Panc1 (cell line): Measurements from ENCODE around the gene F2R. TPM values are rescaled to one million over a fixed set of nuclear protein-coding genes. Genes with fewer than 3 reads are reported as not detected.

Experiments used
- ATAC-seq: fragments of 200-7000 bp; cut with Tn5 transposase; 2 replicates; pipeline ENCODE4 v1.9.1; 2020; ENCODE audit warnings: mild to moderate bottlenecking, moderate library complexity
- BruUV-seq: library from RNA; stranded (reverse); fragments of 400-500 nt; replicated peaks from 2 replicates; lab custom pipeline; 2021; lab: Mats Ljungman, UMichigan
- CTCF ChIA-PET: fragments of 300-600 bp; sonication (Branson Sonifier 250); formaldehyde crosslinking; loops from one replicate; lab custom pipeline; 2022; ENCODE audit warnings: antibody characterized with exemption; lab: Charles Lee
- POLR2A ChIA-PET: fragments of 300-600 bp; sonication (Branson Sonifier 250); formaldehyde crosslinking; loops from one replicate; lab custom pipeline; 2022; ENCODE audit warnings: antibody characterized with exemption; lab: Charles Lee
- DNase-seq: peaks from one replicate; pipeline ENCODE4 v3.0.0-alpha.2; 2010; ENCODE audit warnings: low read depth, low spot score
- H3K27ac ChIP-seq: 2 replicates; pipeline ENCODE4 v1.5.1; 2011; ENCODE audit warnings: mild to moderate bottlenecking, low read length, inconsistent platforms
- H3K27me3 ChIP-seq: fragments of 200-500 bp; sonication (Bioruptor generic); 2 replicates; pipeline ENCODE4 v1.6.0; 2014; ENCODE audit warnings: low read length, inconsistent platforms; ENCODE audit not compliant: control insufficient read depth, insufficient read depth
- H3K36me3 ChIP-seq: fragments of 200-500 bp; sonication (Bioruptor generic); 2 replicates; pipeline ENCODE4 v1.5.1; 2014; ENCODE audit warnings: inconsistent platforms, mild to moderate bottlenecking, low read length, moderate library complexity; ENCODE audit not compliant: control insufficient read depth, insufficient read depth
- H3K4me1 ChIP-seq: 2 replicates; pipeline ENCODE4 v1.5.1; 2011; ENCODE audit warnings: inconsistent platforms, mild to moderate bottlenecking, low read length, moderate library complexity; ENCODE audit not compliant: control insufficient read depth, insufficient read depth
- H3K4me3 ChIP-seq, 2 experiments: 2 replicates each; pipeline ENCODE4 v1.5.1; 2011 to 2012; ENCODE audit warnings: low read depth in 2 of 2, low read length in 2 of 2, mild to moderate bottlenecking in 2 of 2, inconsistent platforms in 1 of 2, moderate library complexity in 1 of 2
- H3K9me3 ChIP-seq: fragments of 200-500 bp; sonication (Bioruptor generic); 2 replicates; pipeline ENCODE4 v1.5.1; 2014; ENCODE audit warnings: low read depth, mild to moderate bottlenecking, inconsistent platforms, low read length, moderate library complexity; ENCODE audit not compliant: control insufficient read depth, insufficient read depth
- POLR2AphosphoS5 ChIP-seq: IDR thresholded peaks from 2 replicates; pipeline ENCODE4 v1.6.1; 2012; ENCODE audit warnings: mild to moderate bottlenecking, low read depth, low read length, moderate library complexity
- REST ChIP-seq, 2 experiments: IDR thresholded peaks; 2 replicates each; pipeline ENCODE4 v1.6.1; 2011 to 2012; ENCODE audit warnings: low read depth in 2 of 2, control low read depth in 1 of 2, low read length in 1 of 2, mild to moderate bottlenecking in 1 of 2, moderate library complexity in 1 of 2; ENCODE audit not compliant: insufficient read depth in 1 of 2
- SIN3A ChIP-seq: IDR thresholded peaks from 2 replicates; pipeline ENCODE4 v1.6.1; 2012; ENCODE audit warnings: low read depth, mild to moderate bottlenecking, low read length, moderate library complexity, borderline replicate concordance; ENCODE audit not compliant: insufficient read depth
- TCF7L2 ChIP-seq: IDR thresholded peaks from 2 replicates; pipeline ENCODE4 v1.6.1; 2011; ENCODE audit warnings: mild to moderate bottlenecking, low read depth, low read length, inconsistent platforms
- in situ Hi-C: cut with HindIII; loops from 2 replicates; pipeline ENCODE4 v1.10.0; 2016; ENCODE audit warnings: low sequenced_read_pairs, low pct_unique_long_range_greater_than_20kb
- intact Hi-C: fragments of 100-400 bp; cut with micrococcal nuclease; formaldehyde crosslinking; loops from one replicate; pipeline ENCODE4 v1.10.0; 2022; ENCODE audit not compliant: unreplicated experiment
- total RNA-seq: library from RNA; stranded (reverse); gene quantifications from one replicate; pipeline ENCODE4 v1.2.1, GENCODE V29; 2021; ENCODE audit not compliant: unreplicated experiment
- TF ChIP-seq, protein P1 (sequence below): fragments of 450-650 bp; IDR thresholded peaks from 2 replicates; pipeline ENCODE4 v1.5.1; 2017; ENCODE audit warnings: mild to moderate bottlenecking

The F2R gene
- total RNA-seq, 1 experiment from 2014 or later, result 26.0 TPM

DNA sequence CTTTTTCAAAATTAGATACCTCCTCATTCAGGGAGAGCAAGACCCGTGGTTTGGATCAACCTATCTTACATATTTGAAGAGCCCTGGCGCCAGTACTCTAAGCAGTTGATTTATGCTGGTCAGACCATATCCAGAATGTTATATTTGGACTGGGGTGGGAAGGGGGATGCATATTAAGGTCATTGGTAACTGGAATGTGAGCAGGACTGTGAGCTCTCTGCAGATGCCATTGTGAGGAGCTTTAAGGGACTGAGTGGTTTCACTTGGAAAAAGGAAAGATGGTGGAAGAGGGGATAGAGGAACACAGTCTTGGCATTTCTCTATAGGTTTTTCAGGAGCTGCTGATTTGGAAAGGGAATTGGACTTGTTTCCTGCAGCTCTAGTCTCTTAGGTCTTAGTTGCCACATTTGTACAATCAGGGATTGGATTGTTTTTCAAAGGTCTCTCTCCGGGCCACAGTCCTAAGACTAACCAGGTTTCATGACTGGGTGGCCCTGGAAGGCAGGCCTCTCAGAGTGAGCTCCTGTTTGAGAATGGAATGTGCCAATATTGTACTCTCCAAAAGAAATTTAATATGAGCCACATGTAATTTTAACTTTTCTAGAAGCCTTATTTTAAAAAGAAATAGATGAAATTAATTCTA lies 25.8 kb upstream of the F2R start:
- CTCF ChIA-PET, result no interaction called here

GRCh38 chr5:76690704-76691466 lies 25.0 kb upstream of the F2R start:
- ChIA-PET CTCF (no interaction called here), POLR2A (no interaction called here)
- intact Hi-C loops, result no loop called here

More for the DNA sequence above, 25.8 kb upstream of the F2R start:
- TF ChIP-seq SIN3A, result no peak
- TF ChIP-seq, protein P1, sequence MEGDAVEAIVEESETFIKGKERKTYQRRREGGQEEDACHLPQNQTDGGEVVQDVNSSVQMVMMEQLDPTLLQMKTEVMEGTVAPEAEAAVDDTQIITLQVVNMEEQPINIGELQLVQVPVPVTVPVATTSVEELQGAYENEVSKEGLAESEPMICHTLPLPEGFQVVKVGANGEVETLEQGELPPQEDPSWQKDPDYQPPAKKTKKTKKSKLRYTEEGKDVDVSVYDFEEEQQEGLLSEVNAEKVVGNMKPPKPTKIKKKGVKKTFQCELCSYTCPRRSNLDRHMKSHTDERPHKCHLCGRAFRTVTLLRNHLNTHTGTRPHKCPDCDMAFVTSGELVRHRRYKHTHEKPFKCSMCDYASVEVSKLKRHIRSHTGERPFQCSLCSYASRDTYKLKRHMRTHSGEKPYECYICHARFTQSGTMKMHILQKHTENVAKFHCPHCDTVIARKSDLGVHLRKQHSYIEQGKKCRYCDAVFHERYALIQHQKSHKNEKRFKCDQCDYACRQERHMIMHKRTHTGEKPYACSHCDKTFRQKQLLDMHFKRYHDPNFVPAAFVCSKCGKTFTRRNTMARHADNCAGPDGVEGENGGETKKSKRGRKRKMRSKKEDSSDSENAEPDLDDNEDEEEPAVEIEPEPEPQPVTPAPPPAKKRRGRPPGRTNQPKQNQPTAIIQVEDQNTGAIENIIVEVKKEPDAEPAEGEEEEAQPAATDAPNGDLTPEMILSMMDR, result no peak
- TF ChIP-seq POLR2AphosphoS5, result no peak
- TF ChIP-seq TCF7L2, result no peak
- TF ChIP-seq REST (IDR thresholded peaks at IDR 0.05; ENCODE audit: insufficient read depth in 1 of 2, low read depth in 2 of 2, low read length in 1 of 2), result no peak
- Histone ChIP-seq H3K27ac (no peak overlapping the region), H3K36me3 (no peaks in the 10 kb centered on the region), H3K4me1 (peaks cover 5% of the 10 kb centered on the region; the same call in 1 of the 2 replicates), H3K4me3 (no peak overlapping the region), H3K27me3 (no peaks in the 10 kb centered on the region), H3K9me3 (no peaks in the 10 kb centered on the region)
- DNase-seq (no peak), ATAC-seq (no peak)
- intact Hi-C loops, result no loop called here
- POLR2A ChIA-PET, result no interaction called here
- in situ Hi-C loops, result no loop called here
- BruUV-seq, result no TSS peak

More at GRCh38 chr5:76690704-76691466, 25.0 kb upstream of the F2R start:
- Histone ChIP-seq H3K4me3 (no peak overlapping the region), H3K4me1 (peaks cover 5% of the 10 kb centered on the region; the same call in 1 of the 2 replicates), H3K9me3 (no peaks in the 10 kb centered on the region), H3K27me3 (no peaks in the 10 kb centered on the region), H3K36me3 (no peaks in the 10 kb centered on the region), H3K27ac (peak overlapping the region; percentile 31; the same call in 1 of the 2 replicates)
- DNase-seq, result no peak
- peak; percentile 47 for ATAC-seq
- TF ChIP-seq TCF7L2 (no peak), REST (IDR thresholded peaks at IDR 0.05; ENCODE audit: insufficient read depth in 1 of 2, low read depth in 2 of 2, low read length in 1 of 2) (no peak), SIN3A (no peak), POLR2AphosphoS5 (no peak)
- TF ChIP-seq, protein P1, result no peak
- BruUV-seq, result no TSS peak
- in situ Hi-C loops, result no loop called here
